ENCODE results near the gene IL2RA. TPM values are rescaled to one million over a fixed set of nuclear protein-coding genes. Genes with fewer than 3 reads are reported as not detected.
A peak's percentile ranks its signal among the peaks of the same experiment; 100 is the strongest.

IL2RA gene
- total and polyA plus RNA-seq, 10 of the 15 experiments (the other 5 are each of a cell fraction or from before 2014, with no cell fraction given) = 2.2 to 6.0 (median 4.9) TPM

DNA sequence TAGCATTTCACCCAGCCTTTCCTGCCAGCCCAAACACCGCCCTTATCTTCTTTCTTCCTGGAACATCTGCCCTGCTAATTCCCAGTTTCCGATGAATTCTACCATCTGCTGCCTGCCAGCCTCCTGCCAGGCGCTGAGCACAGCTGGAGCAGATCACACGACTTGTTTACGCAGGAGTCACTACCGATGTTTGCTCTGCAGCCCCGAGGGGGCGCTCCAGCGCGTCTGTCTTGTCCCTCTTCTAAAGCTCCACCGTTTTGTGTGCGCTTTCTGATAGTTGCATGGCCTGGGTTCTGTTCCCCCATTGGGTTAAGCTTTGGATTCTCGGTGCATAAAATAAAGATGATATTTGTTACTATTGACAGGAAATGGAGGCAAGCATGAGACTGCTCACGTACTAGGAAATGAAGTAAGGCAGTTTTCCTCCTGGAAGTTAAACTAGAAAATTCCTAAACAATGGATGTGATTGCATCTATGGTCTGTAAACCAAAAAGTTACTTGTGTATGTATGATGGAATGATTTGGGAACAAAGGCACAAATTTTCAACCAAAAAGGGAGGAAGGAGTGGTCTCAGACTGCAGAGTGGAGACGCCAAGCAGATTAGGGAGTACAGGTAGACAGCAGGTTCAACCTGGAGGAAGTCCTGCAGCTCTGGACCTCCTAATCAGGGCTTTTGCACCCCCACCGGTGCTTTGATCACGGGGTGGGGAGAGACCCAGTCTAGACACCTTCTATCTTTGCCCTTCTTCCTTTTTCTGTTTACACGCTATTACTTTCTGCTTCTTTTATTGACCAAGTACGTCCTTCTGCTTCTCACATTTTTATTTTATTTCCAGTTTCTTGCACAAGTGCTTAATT is 24.4 kb upstream of the IL2RA start (continued):
- TF ChIP-seq, protein P1, sequence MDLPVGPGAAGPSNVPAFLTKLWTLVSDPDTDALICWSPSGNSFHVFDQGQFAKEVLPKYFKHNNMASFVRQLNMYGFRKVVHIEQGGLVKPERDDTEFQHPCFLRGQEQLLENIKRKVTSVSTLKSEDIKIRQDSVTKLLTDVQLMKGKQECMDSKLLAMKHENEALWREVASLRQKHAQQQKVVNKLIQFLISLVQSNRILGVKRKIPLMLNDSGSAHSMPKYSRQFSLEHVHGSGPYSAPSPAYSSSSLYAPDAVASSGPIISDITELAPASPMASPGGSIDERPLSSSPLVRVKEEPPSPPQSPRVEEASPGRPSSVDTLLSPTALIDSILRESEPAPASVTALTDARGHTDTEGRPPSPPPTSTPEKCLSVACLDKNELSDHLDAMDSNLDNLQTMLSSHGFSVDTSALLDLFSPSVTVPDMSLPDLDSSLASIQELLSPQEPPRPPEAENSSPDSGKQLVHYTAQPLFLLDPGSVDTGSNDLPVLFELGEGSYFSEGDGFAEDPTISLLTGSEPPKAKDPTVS (IDR thresholded peaks at IDR 0.05; ENCODE audit: low read depth, low read length) = no peak
- TF ChIP-seq KLF5 (IDR thresholded peaks at IDR 0.05; ENCODE audit: partially characterized antibody) (no peak), RUNX3 (IDR thresholded peaks at IDR 0.05; ENCODE audit: low read length) (no peak), YBX1 (IDR thresholded peaks at IDR 0.05) (no peak), POLR2A (IDR thresholded peaks at IDR 0.05; ENCODE audit: low read depth, low read length) (no peak), NFXL1 (IDR thresholded peaks at IDR 0.05; ENCODE audit: borderline replicate concordance) (no peak), PKNOX1 (IDR thresholded peaks at IDR 0.05) (peak; percentile 73), RAD21 (IDR thresholded peaks at IDR 0.05; ENCODE audit: insufficient read depth, low read depth, low read length) (peak; percentile 62), FOXM1 (IDR thresholded peaks at IDR 0.05; ENCODE audit: low read depth, low read length) (0 out of 2 replicates have a peak, but pooled peaks have one; percentile 39), EED (IDR thresholded peaks at IDR 0.05; ENCODE audit: low read depth) (0 out of 2 replicates have a peak, but pooled peaks have one; percentile 25), SMAD1 (IDR thresholded peaks at IDR 0.05; ENCODE audit: low read depth, partially characterized antibody) (no peak), E4F1 (IDR thresholded peaks at IDR 0.05; ENCODE audit: borderline replicate concordance, partially characterized antibody) (no peak), ZZZ3 (IDR thresholded peaks at IDR 0.05; ENCODE audit: control insufficient read depth, insufficient read length, low read depth) (no peak), IKZF2 (IDR thresholded peaks at IDR 0.05) (peak; percentile 58 to 63), PBX3 (IDR thresholded peaks at IDR 0.05; ENCODE audit: insufficient replicate concordance, low read depth, low read length) (peak; percentile 83), SRF (IDR thresholded peaks at IDR 0.05; ENCODE audit: low read depth in 2 of 2, low read length in 2 of 2) (no peak), NFYA (IDR thresholded peaks at IDR 0.05; ENCODE audit: borderline replicate concordance, low read depth, low read length) (no peak), ESRRA (IDR thresholded peaks at IDR 0.05; ENCODE audit: low read length) (no peak)
- TF ChIP-seq, protein P2, sequence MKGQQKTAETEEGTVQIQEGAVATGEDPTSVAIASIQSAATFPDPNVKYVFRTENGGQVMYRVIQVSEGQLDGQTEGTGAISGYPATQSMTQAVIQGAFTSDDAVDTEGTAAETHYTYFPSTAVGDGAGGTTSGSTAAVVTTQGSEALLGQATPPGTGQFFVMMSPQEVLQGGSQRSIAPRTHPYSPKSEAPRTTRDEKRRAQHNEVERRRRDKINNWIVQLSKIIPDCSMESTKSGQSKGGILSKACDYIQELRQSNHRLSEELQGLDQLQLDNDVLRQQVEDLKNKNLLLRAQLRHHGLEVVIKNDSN (IDR thresholded peaks at IDR 0.05; ENCODE audit: borderline replicate concordance, extremely low read length, insufficient read depth, low read depth, low read length) = no peak
- TF ChIP-seq, protein P3, sequence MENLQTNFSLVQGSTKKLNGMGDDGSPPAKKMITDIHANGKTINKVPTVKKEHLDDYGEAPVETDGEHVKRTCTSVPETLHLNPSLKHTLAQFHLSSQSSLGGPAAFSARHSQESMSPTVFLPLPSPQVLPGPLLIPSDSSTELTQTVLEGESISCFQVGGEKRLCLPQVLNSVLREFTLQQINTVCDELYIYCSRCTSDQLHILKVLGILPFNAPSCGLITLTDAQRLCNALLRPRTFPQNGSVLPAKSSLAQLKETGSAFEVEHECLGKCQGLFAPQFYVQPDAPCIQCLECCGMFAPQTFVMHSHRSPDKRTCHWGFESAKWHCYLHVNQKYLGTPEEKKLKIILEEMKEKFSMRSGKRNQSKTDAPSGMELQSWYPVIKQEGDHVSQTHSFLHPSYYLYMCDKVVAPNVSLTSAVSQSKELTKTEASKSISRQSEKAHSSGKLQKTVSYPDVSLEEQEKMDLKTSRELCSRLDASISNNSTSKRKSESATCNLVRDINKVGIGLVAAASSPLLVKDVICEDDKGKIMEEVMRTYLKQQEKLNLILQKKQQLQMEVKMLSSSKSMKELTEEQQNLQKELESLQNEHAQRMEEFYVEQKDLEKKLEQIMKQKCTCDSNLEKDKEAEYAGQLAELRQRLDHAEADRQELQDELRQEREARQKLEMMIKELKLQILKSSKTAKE (IDR thresholded peaks at IDR 0.05; ENCODE audit: low read depth, poor library complexity, severe bottlenecking) = no peak
